Measurements from ENCODE around the gene COPA.

DNA sequence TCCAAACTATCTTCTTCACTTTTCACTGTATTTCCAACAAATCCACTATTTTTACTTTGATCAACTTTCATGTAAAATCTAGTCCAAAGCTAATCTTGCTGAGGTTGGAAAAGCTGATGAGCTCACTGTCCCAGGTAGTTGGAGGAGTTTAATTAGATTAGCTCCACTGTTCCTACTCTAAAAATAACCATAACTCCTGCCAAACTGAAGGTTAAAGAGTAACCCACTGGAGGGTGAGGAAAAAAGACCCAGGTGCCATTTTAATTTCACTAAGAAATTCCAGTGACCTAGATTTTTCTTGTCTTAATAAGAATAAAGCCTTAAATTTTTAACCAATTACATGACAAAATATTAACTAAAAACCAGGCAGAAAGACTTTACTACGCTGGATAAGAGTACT lies 96.0 kb downstream of the COPA start:
- no peak for TF ChIP-seq CTCF (IDR thresholded peaks at IDR 0.05)
- TF ChIP-seq POLR2A (IDR thresholded peaks at IDR 0.05): no peak
